ENCODE data around the gene LRP5. TPM values are rescaled to one million over a fixed set of nuclear protein-coding genes. Genes with fewer than 3 reads are reported as not detected.

Gene LRP5
- total RNA-seq, 2 donors from 2014 or later, result 43.3 to 63.6 TPM

DNA sequence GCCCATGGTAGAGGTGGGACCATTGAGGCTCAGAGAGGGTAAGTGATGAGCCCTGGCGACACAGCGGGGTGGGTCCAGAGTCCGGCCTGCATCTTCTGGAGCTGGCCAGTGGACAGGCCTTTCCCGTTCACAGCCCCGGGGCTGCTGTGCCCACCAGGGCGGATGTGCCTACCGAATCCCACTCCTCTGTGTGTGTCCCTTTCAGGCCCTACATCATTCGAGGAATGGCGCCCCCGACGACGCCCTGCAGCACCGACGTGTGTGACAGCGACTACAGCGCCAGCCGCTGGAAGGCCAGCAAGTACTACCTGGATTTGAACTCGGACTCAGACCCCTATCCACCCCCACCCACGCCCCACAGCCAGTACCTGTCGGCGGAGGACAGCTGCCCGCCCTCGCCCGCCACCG, 136.2 kb downstream of the LRP5 start:
- peaks cover 0 to 2% of the 10 kb centered on the region in 2 donors for H3K36me3 ChIP-seq (replicated peaks in 1 of 2; ENCODE audit: insufficient read depth in 1 of 2, low read depth in 2 of 2)
- WGBS, 2 donors, result 94 to 98% methylated on average over 20 to 25 of the region's 25 CpGs

DNA sequence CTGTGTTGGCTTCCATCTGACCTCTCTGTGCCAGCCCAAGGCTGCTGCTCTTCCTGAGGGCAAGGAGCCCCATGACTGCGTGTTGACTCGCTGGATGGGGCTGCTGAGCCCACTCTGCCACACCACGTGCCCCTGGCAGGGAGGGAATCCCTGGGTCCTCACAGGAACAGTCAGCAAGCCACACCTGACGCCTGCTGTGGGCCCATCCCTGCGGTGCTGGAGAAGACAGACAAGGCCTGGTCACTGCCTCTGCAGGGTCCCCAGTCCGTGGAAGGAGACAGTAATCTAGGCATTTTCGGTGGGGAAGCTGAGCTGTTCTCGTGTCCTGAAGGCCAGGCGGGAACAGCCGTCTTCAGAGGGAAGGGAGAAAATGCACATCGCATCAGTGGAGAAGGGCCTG, 137.6 kb downstream of the LRP5 start:
- Histone ChIP-seq H3K27ac (no peak overlapping the region), H3K27me3 (no peaks in the 10 kb centered on the region), H3K4me3 (no peak overlapping the region), H3K36me3 (replicated peaks in 1 of 2; ENCODE audit: insufficient read depth in 1 of 2, low read depth in 2 of 2) (peaks cover 0 to 2% of the 10 kb centered on the region in 2 donors), H3K4me1 (no peaks in the 10 kb centered on the region), H3K9me3 (no peaks in the 10 kb centered on the region)
- no peak for DNase-seq
- ATAC-seq, result no peak
- TF ChIP-seq POLR2A (IDR thresholded peaks at IDR 0.05), result no peak
- TF ChIP-seq, protein P1, sequence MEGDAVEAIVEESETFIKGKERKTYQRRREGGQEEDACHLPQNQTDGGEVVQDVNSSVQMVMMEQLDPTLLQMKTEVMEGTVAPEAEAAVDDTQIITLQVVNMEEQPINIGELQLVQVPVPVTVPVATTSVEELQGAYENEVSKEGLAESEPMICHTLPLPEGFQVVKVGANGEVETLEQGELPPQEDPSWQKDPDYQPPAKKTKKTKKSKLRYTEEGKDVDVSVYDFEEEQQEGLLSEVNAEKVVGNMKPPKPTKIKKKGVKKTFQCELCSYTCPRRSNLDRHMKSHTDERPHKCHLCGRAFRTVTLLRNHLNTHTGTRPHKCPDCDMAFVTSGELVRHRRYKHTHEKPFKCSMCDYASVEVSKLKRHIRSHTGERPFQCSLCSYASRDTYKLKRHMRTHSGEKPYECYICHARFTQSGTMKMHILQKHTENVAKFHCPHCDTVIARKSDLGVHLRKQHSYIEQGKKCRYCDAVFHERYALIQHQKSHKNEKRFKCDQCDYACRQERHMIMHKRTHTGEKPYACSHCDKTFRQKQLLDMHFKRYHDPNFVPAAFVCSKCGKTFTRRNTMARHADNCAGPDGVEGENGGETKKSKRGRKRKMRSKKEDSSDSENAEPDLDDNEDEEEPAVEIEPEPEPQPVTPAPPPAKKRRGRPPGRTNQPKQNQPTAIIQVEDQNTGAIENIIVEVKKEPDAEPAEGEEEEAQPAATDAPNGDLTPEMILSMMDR (IDR thresholded peaks at IDR 0.05), result no peak
- WGBS, 2 donors, result 95 to 99% methylated on average over 9 to 11 of the region's 11 CpGs
- intact Hi-C loops (cut with DNase I), result loop anchor here (5.0 kb wide), 1 partner anchor 193 kb away; no protein-coding TSS in a partner anchor

More for the DNA sequence above, 136.2 kb downstream of the LRP5 start:
- Histone ChIP-seq H3K27me3 (no peaks in the 10 kb centered on the region), H3K4me1 (no peaks in the 10 kb centered on the region), H3K4me3 (no peak overlapping the region), H3K27ac (no peak overlapping the region), H3K9me3 (no peaks in the 10 kb centered on the region)
- TF ChIP-seq POLR2A (IDR thresholded peaks at IDR 0.05), result no peak
- TF ChIP-seq, protein P1 (IDR thresholded peaks at IDR 0.05), result no peak
- ATAC-seq (no peak), DNase-seq (no peak)
- intact Hi-C loops (cut with DNase I), result loop anchor here (5.0 kb wide), 1 partner anchor 191 kb away; no protein-coding TSS in a partner anchor

DNA sequence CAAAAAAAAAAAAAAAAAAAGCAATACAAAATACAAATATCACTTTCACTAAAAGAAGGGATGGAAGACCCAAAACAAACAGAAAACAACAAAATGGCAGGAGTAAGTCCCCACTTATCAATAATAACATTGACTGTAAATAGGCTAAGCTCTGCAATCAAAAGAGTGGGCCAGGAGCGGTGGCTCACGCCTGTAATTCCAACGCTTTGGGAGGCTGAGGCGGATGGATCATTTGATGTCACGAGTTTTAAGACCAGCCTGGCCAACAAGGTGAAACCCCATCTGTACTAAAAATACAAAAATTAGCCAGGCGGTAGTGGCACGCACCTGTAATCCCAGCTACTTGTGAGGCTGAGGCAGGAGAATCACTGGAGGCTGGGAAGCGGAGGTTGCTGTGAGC, 138.3 kb downstream of the LRP5 start:
- Histone ChIP-seq H3K4me3 (no peak overlapping the region), H3K9me3 (no peaks in the 10 kb centered on the region), H3K4me1 (no peaks in the 10 kb centered on the region), H3K27ac (no peak overlapping the region), H3K27me3 (no peaks in the 10 kb centered on the region), H3K36me3 (replicated peaks in 1 of 2; ENCODE audit: insufficient read depth in 1 of 2, low read depth in 2 of 2) (peaks cover 0 to 2% of the 10 kb centered on the region in 2 donors)
- no peak for TF ChIP-seq POLR2A (IDR thresholded peaks at IDR 0.05)
- TF ChIP-seq, protein P1 (IDR thresholded peaks at IDR 0.05), result no peak
- WGBS, 2 donors, result 95 to 96% methylated on average over 8 of the region's 8 CpGs
- ATAC-seq (no peak), DNase-seq (no peak)
- intact Hi-C loops (cut with DNase I), result no loop called here

DNA sequence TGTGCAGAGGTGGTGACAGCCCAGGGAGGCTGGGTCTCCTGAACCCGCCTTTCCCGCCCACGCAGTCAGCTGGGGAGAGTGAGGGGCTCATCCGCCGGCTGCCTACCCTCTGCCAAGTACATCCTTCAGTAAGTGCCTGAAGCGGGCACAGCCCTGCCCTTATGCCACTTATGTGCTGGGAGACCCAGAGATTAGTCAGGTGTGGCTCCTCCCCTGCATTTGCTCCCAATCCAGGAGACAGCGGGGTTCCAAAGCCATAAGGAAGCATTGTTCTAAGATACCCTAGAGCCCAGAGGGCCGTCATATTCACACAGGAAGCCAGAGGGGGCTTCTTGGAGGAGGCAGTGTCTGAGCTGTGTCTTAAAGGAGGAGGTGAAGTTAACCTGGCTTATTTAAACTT, 142.4 kb downstream of the LRP5 start:
- ATAC-seq (no peak), DNase-seq (no peak)
- Histone ChIP-seq H3K4me3 (no peak overlapping the region), H3K27me3 (no peaks in the 10 kb centered on the region), H3K9me3 (no peaks in the 10 kb centered on the region), H3K4me1 (peaks cover 3% of the 10 kb centered on the region), H3K27ac (no peak overlapping the region), H3K36me3 (replicated peaks in 1 of 2; ENCODE audit: insufficient read depth in 1 of 2, low read depth in 2 of 2) (no peaks in the 10 kb centered on the region)
- TF ChIP-seq, protein P1 (IDR thresholded peaks at IDR 0.05), result no peak
- no peak for TF ChIP-seq POLR2A (IDR thresholded peaks at IDR 0.05)
- 48 to 63% methylated on average over 2 to 8 of the region's 8 CpGs for WGBS, 2 donors
- intact Hi-C loops (cut with DNase I), result no loop called here

DNA sequence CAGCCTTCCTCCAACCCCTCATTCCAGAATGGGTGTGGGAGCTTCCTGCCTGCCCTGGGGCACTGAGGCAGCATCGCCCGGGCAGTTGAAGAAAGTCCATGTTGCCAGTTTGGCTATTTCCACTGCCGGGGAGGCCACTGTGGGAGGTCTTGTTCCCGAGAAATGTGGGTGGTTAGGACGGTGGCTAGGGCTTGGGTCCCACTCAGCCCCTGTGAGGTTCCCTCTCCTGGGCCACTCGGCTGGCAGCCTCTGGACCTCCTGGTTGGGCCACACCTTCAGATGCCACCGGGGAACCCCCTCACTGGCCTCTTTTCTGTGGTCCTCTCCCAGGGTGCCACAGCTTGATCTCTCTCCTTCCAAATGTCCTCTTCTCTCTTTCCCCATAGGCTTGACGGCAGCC, 143.1 kb downstream of the LRP5 start:
- DNase-seq (no peak), ATAC-seq (no peak)
- H3K27ac ChIP-seq, result no peak overlapping the region
- H3K36me3 ChIP-seq (replicated peaks in 1 of 2; ENCODE audit: insufficient read depth in 1 of 2, low read depth in 2 of 2), result no peaks in the 10 kb centered on the region
- H3K27me3 ChIP-seq, result no peaks in the 10 kb centered on the region
- H3K9me3 ChIP-seq, result no peaks in the 10 kb centered on the region
- H3K4me3 ChIP-seq, result no peak overlapping the region
- H3K4me1 ChIP-seq, result peaks cover 4% of the 10 kb centered on the region
- no peak for TF ChIP-seq POLR2A (IDR thresholded peaks at IDR 0.05)
- intact Hi-C loops (cut with DNase I), result no loop called here
- 74 to 77% methylated on average over 7 to 8 of the region's 8 CpGs for WGBS, 2 donors
